ENCODE measurements around the gene FGFBP3.
"Not testable (repeated sequence)": the region's sequence is repeated elsewhere in the genome, so short reads cannot be mapped to it uniquely, and the experiment has no call there.

The FGFBP3 gene

GRCh38 chr10:91897421-91897820, 11.9 kb downstream of the FGFBP3 start:
- no peak for DNase-seq

- DNase-seq, result no peak
These were observed 13.0 kb downstream of the FGFBP3 start for GRCh38 chr10:91896212-91896756.

GRCh38 chr10:91894261-91894685, 15.0 kb downstream of the FGFBP3 start:
- not testable (repeated sequence) for DNase-seq

- no peak for DNase-seq
These were observed 16.2 kb downstream of the FGFBP3 start for GRCh38 chr10:91893051-91893450.

GRCh38 chr10:91891125-91892001, 17.9 kb downstream of the FGFBP3 start:
- no peak for DNase-seq

GRCh38 chr10:91887272-91888076, 21.8 kb downstream of the FGFBP3 start:
- peak; percentile 16 to 25 for DNase-seq

- DNase-seq, result no peak
These were observed 22.4 kb downstream of the FGFBP3 start for GRCh38 chr10:91886954-91887271.

GRCh38 chr10:91885362-91886079, 23.8 kb downstream of the FGFBP3 start:
- no peak for DNase-seq

- no peak for DNase-seq
These were observed 24.8 kb downstream of the FGFBP3 start for GRCh38 chr10:91884536-91884935.

- no peak for DNase-seq
These were observed 25.5 kb downstream of the FGFBP3 start for GRCh38 chr10:91883549-91884444.

- no peak for DNase-seq
These were observed 29.0 kb downstream of the FGFBP3 start for GRCh38 chr10:91880310-91880709.

- DNase-seq, result no peak
These were observed 29.6 kb downstream of the FGFBP3 start for GRCh38 chr10:91879515-91880170.

- no peak for DNase-seq
These were observed 33.5 kb downstream of the FGFBP3 start for GRCh38 chr10:91875779-91876178.

GRCh38 chr10:91875156-91875555, 34.1 kb downstream of the FGFBP3 start:
- no peak for DNase-seq

GRCh38 chr10:91865562-91866081, 43.7 kb downstream of the FGFBP3 start:
- DNase-seq, result no peak

- DNase-seq, result no peak
These were observed 44.5 kb downstream of the FGFBP3 start for GRCh38 chr10:91864744-91865143.

GRCh38 chr10:91864099-91864498, 45.2 kb downstream of the FGFBP3 start:
- no peak for DNase-seq

- no peak for DNase-seq
These were observed 48.4 kb downstream of the FGFBP3 start for GRCh38 chr10:91860885-91861284.

GRCh38 chr10:91856637-91857036, 52.6 kb downstream of the FGFBP3 start:
- no peak for DNase-seq

All from activated CD4-positive, alpha-beta T cell treated with anti-CD3 and anti-CD28 coated beads for 4 hours (primary cell).